ENCODE results near the gene NIT1. TPM values are rescaled to one million over a fixed set of nuclear protein-coding genes. Genes with fewer than 3 reads are reported as not detected.
A peak's percentile ranks its signal among the peaks of the same experiment; 100 is the strongest.

NIT1 gene
- total RNA-seq, 1 donor from 2014 or later, result 35.9 TPM

DNA sequence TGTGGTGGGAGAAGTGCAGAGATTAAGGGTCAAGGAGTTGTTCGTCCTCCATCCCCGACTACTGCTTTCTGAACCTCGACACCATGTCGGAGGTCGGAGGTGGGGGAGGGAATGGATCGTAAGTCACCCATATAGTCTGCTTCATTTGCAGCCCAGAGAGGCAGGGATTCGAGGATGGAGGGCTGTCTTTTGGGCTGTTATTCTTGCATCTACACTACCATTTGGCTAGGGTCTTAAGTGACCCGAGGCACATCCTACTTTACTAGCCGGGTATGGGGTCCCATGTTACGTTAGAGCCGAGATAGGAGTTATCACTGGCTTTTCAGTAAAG lies 42.0 kb downstream of the NIT1 start:
- Mint-ChIP-seq H3K4me3 (peak overlapping the region; percentile 87), H3K4me1 (peaks cover 30% of the 10 kb centered on the region), H3K27me3 (ENCODE audit: low read depth) (no peaks in the 10 kb centered on the region), H3K36me3 (peaks cover 40% of the 10 kb centered on the region), H3K27ac (peak overlapping the region; percentile 78), H3K9me3 (no peaks in the 10 kb centered on the region)
- TF ChIP-seq, protein P1, sequence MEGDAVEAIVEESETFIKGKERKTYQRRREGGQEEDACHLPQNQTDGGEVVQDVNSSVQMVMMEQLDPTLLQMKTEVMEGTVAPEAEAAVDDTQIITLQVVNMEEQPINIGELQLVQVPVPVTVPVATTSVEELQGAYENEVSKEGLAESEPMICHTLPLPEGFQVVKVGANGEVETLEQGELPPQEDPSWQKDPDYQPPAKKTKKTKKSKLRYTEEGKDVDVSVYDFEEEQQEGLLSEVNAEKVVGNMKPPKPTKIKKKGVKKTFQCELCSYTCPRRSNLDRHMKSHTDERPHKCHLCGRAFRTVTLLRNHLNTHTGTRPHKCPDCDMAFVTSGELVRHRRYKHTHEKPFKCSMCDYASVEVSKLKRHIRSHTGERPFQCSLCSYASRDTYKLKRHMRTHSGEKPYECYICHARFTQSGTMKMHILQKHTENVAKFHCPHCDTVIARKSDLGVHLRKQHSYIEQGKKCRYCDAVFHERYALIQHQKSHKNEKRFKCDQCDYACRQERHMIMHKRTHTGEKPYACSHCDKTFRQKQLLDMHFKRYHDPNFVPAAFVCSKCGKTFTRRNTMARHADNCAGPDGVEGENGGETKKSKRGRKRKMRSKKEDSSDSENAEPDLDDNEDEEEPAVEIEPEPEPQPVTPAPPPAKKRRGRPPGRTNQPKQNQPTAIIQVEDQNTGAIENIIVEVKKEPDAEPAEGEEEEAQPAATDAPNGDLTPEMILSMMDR (IDR thresholded peaks at IDR 0.05; ENCODE audit: unreplicated experiment), result no peak
- no peak for DNase-seq (ENCODE audit: low spot score in 2 of 2, unreplicated experiment in 2 of 2)

- peaks cover 23% of the 10 kb centered on the region for H3K4me1 Mint-ChIP-seq
- TF ChIP-seq, protein P1 (IDR thresholded peaks at IDR 0.05; ENCODE audit: unreplicated experiment), result no peak
- peak overlapping the region; percentile 87 for H3K4me3 Mint-ChIP-seq
- H3K27ac Mint-ChIP-seq, result peak overlapping the region; percentile 78
- no peaks in the 10 kb centered on the region for H3K9me3 Mint-ChIP-seq
- H3K36me3 Mint-ChIP-seq, result peaks cover 37% of the 10 kb centered on the region
- DNase-seq (ENCODE audit: low spot score in 2 of 2, unreplicated experiment in 2 of 2), result no peak
- H3K27me3 Mint-ChIP-seq (ENCODE audit: low read depth), result no peaks in the 10 kb centered on the region
Observed at GRCh38 chr1:161160671-161161145, 42.8 kb downstream of the NIT1 start.

DNA sequence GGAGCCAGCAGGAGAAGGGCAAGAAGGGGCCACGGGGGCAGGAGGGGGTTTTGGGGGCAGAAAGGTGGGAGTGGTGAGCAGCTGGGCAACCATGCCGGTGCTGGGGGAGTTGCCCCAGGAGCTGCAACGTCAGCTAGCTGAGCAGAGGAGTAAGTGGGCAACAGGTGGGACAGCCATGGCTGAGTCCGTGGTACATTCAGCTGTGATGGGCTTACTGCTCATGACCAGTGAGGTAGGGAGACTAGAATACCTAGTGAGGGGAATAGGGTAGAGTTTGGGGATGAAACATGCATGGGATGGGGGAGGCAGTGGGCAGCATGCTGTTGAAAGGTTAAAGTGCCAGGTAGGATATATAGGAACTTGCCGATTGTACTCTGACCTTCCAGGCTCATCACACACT lies 43.7 kb downstream of the NIT1 start:
- Mint-ChIP-seq H3K4me3 (peak overlapping the region; percentile 1), H3K27ac (no peak overlapping the region)
- no peak for DNase-seq (ENCODE audit: low spot score in 2 of 2, unreplicated experiment in 2 of 2)

DNA sequence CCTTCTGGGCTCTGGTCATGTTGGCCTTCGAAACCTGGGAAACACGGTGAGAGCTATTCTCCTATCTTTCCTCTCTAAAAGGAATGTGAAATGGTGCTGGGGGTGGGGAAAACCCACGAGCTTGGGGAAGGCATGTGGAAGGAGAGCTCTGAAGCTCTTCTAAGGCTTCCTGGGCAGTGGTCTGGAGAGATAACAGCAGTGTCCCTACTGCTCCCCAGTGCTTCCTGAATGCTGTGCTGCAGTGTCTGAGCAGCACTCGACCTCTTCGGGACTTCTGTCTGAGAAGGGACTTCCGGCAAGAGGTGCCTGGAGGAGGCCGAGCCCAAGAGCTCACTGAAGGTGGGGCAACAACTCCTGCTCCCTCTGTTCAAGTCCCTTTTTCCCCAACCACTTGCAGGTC lies 44.1 kb downstream of the NIT1 start:
- DNase-seq (ENCODE audit: low spot score in 2 of 2, unreplicated experiment in 2 of 2), result no peak
- Mint-ChIP-seq H3K36me3 (peaks cover 34% of the 10 kb centered on the region), H3K27me3 (ENCODE audit: low read depth) (no peaks in the 10 kb centered on the region), H3K4me1 (peaks cover 26% of the 10 kb centered on the region), H3K4me3 (peak overlapping the region; percentile 38), H3K9me3 (no peaks in the 10 kb centered on the region), H3K27ac (peak overlapping the region; percentile 9)
- TF ChIP-seq, protein P1 (IDR thresholded peaks at IDR 0.05; ENCODE audit: unreplicated experiment), result no peak

More for the DNA sequence above, 43.7 kb downstream of the NIT1 start:
- H3K36me3 Mint-ChIP-seq, result peaks cover 37% of the 10 kb centered on the region
- H3K9me3 Mint-ChIP-seq, result no peaks in the 10 kb centered on the region
- H3K27me3 Mint-ChIP-seq (ENCODE audit: low read depth), result no peaks in the 10 kb centered on the region
- TF ChIP-seq, protein P1 (IDR thresholded peaks at IDR 0.05; ENCODE audit: unreplicated experiment), result no peak
- peaks cover 23% of the 10 kb centered on the region for H3K4me1 Mint-ChIP-seq

DNA sequence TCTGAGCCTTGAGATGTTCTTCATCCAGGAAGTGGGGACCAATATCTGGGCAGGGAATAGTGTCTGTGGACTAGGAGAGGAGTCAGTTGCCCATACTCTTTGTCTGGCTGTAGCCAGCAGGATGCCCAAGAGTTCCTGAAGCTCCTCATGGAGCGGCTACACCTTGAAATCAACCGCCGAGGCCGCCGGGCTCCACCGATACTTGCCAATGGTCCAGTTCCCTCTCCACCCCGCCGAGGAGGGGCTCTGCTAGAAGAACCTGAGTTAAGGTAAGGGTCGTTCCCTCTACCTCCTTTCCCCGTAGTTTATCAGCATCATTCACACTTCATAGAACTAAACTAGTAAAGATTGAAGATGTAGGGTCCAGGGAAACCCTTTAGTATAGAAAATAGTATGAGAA lies 44.9 kb downstream of the NIT1 start:
- Mint-ChIP-seq H3K4me1 (peaks cover 33% of the 10 kb centered on the region), H3K27me3 (ENCODE audit: low read depth) (no peaks in the 10 kb centered on the region), H3K27ac (no peak overlapping the region), H3K4me3 (no peak overlapping the region), H3K9me3 (no peaks in the 10 kb centered on the region), H3K36me3 (peaks cover 29% of the 10 kb centered on the region)
- TF ChIP-seq, protein P1 (IDR thresholded peaks at IDR 0.05; ENCODE audit: unreplicated experiment), result no peak
- DNase-seq (ENCODE audit: low spot score in 2 of 2, unreplicated experiment in 2 of 2), result no peak

- Mint-ChIP-seq H3K27me3 (ENCODE audit: low read depth) (no peaks in the 10 kb centered on the region), H3K27ac (peak overlapping the region; percentile 99), H3K4me3 (no peak overlapping the region), H3K4me1 (peaks cover 36% of the 10 kb centered on the region), H3K9me3 (no peaks in the 10 kb centered on the region), H3K36me3 (peaks cover 29% of the 10 kb centered on the region)
- TF ChIP-seq, protein P1 (IDR thresholded peaks at IDR 0.05; ENCODE audit: unreplicated experiment), result no peak
- no peak for DNase-seq (ENCODE audit: low spot score in 2 of 2, unreplicated experiment in 2 of 2)
Observed at GRCh38 chr1:161163793-161164192, 45.9 kb downstream of the NIT1 start.

All from mesothelial cell of epicardium (in vitro differentiated cells).